Measurements from ENCODE around the gene TAOK2. TPM values are rescaled to one million over a fixed set of nuclear protein-coding genes. Genes with fewer than 3 reads are reported as not detected.

Gene TAOK2
- total and polyA plus RNA-seq, 2 experiments from 2014 or later = 24.5 to 33.4 TPM

GRCh38 chr16:30030011-30030685, 56.5 kb downstream of the TAOK2 start:
- H3K4me3 ChIP-seq = no peak overlapping the region
- H3K79me2 ChIP-seq = no peaks in the 10 kb centered on the region
- peak overlapping the region; percentile 86 for H3K4me2 ChIP-seq
- peaks cover 67% of the 10 kb centered on the region for H3K27me3 ChIP-seq
- H3K4me1 ChIP-seq (ENCODE audit: insufficient read depth) = peaks cover 7% of the 10 kb centered on the region
- no peak overlapping the region for H2AFZ ChIP-seq
- no peak for DNase-seq (ENCODE audit: low spot score)
- H4K20me1 ChIP-seq (ENCODE audit: insufficient read depth, poor library complexity, severe bottlenecking) = no peaks in the 10 kb centered on the region
- TF ChIP-seq, protein P1, sequence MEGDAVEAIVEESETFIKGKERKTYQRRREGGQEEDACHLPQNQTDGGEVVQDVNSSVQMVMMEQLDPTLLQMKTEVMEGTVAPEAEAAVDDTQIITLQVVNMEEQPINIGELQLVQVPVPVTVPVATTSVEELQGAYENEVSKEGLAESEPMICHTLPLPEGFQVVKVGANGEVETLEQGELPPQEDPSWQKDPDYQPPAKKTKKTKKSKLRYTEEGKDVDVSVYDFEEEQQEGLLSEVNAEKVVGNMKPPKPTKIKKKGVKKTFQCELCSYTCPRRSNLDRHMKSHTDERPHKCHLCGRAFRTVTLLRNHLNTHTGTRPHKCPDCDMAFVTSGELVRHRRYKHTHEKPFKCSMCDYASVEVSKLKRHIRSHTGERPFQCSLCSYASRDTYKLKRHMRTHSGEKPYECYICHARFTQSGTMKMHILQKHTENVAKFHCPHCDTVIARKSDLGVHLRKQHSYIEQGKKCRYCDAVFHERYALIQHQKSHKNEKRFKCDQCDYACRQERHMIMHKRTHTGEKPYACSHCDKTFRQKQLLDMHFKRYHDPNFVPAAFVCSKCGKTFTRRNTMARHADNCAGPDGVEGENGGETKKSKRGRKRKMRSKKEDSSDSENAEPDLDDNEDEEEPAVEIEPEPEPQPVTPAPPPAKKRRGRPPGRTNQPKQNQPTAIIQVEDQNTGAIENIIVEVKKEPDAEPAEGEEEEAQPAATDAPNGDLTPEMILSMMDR (IDR thresholded peaks at IDR 0.05; ENCODE audit: poor library complexity) = no peak
- no peak for TF ChIP-seq EZH2phosphoT487 (IDR thresholded peaks at IDR 0.05; ENCODE audit: low read depth, severe bottlenecking, unreplicated experiment)
- TF ChIP-seq EZH2 (IDR thresholded peaks at IDR 0.05; ENCODE audit: borderline replicate concordance) = no peak
- no peak overlapping the region for H3K27ac ChIP-seq
- WGBS (ENCODE audit: low lambda C conversion rate, missing lambda C conversion rate) = 28% methylated on average over 16 of the region's 23 CpGs
- H3K36me3 ChIP-seq (replicated peaks; ENCODE audit: insufficient read depth, low read depth) = no peaks in the 10 kb centered on the region
- H3K9me2 ChIP-seq (replicated peaks; ENCODE audit: insufficient read depth) = no peaks in the 10 kb centered on the region
- no peaks in the 10 kb centered on the region for H3K9me3 ChIP-seq (ENCODE audit: low read depth)

GRCh38 chr16:30030841-30031413, 57.3 kb downstream of the TAOK2 start, which contains the start of gene TLCD3B:
Gene TLCD3B, minus strand, starts transcription at chr16:30031271. Its CDS starts 744 bp downstream, at chr16:30030527.
- Histone ChIP-seq H3K79me2 (no peaks in the 10 kb centered on the region), H3K4me2 (peak within 1 kb of the TSS; percentile 86), H4K20me1 (ENCODE audit: insufficient read depth, poor library complexity, severe bottlenecking) (no peaks in the 10 kb centered on the region), H3K9me3 (ENCODE audit: low read depth) (no peaks in the 10 kb centered on the region), H3K27ac (no peak within 1 kb of the TSS), H3K36me3 (replicated peaks; ENCODE audit: insufficient read depth, low read depth) (no peaks in the 10 kb centered on the region), H3K27me3 (peaks cover 63% of the 10 kb centered on the region), H3K9me2 (replicated peaks; ENCODE audit: insufficient read depth) (no peaks in the 10 kb centered on the region), H3K4me3 (no peak within 1 kb of the TSS), H2AFZ (no peak within 1 kb of the TSS), H3K4me1 (ENCODE audit: insufficient read depth) (peaks cover 7% of the 10 kb centered on the region)
- WGBS (ENCODE audit: low lambda C conversion rate, missing lambda C conversion rate) = no CpG with 5 or more reads among the region's 27 CpGs
- TF ChIP-seq EZH2phosphoT487 (IDR thresholded peaks at IDR 0.05; ENCODE audit: low read depth, severe bottlenecking, unreplicated experiment) (no peak), EZH2 (IDR thresholded peaks at IDR 0.05; ENCODE audit: borderline replicate concordance) (peak; percentile 38)
- TF ChIP-seq, protein P1 (IDR thresholded peaks at IDR 0.05; ENCODE audit: poor library complexity) = no peak
- DNase-seq (ENCODE audit: low spot score) = no peak

DNA sequence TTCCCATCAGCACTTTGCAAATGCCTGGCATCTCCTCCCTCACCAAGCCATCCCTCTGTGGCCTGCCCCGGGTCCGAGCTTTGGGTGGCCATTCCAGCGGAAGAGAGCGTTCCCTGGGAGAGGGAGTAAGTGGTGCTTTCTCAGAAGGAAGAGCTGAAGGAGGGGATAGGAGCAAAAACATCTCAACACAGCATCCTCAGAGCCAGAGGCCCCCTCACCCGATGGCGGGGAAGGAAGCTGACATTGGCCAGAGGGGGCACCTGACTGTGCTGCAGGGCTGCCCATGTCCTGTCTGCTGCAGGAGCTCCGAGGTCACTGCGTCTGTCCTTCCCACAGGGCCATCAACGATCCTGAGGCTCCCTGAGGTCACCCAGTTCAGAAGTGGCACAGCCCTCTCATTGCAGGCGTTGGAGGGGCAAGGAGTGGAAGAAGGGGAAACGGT, 57.8 kb downstream of the TAOK2 start:
- Histone ChIP-seq H3K4me3 (no peak overlapping the region), H3K79me2 (no peaks in the 10 kb centered on the region), H4K20me1 (ENCODE audit: insufficient read depth, poor library complexity, severe bottlenecking) (no peaks in the 10 kb centered on the region), H3K9me3 (ENCODE audit: low read depth) (no peaks in the 10 kb centered on the region), H3K27me3 (peaks cover 65% of the 10 kb centered on the region), H3K4me2 (peak overlapping the region; percentile 86), H3K9me2 (replicated peaks; ENCODE audit: insufficient read depth) (no peaks in the 10 kb centered on the region), H3K36me3 (replicated peaks; ENCODE audit: insufficient read depth, low read depth) (no peaks in the 10 kb centered on the region), H2AFZ (no peak overlapping the region), H3K4me1 (ENCODE audit: insufficient read depth) (peaks cover 7% of the 10 kb centered on the region), H3K27ac (no peak overlapping the region)
- 21% methylated on average over 11 of the region's 11 CpGs for WGBS (ENCODE audit: low lambda C conversion rate, missing lambda C conversion rate)
- no peak for DNase-seq (ENCODE audit: low spot score)
- TF ChIP-seq EZH2 (IDR thresholded peaks at IDR 0.05; ENCODE audit: borderline replicate concordance) = no peak
- no peak for TF ChIP-seq EZH2phosphoT487 (IDR thresholded peaks at IDR 0.05; ENCODE audit: low read depth, severe bottlenecking, unreplicated experiment)
- TF ChIP-seq, protein P1 (IDR thresholded peaks at IDR 0.05; ENCODE audit: poor library complexity) = no peak
